MCF 10A (cell line): Measurements from ENCODE around the gene XPO5. TPM values are rescaled to one million over a fixed set of nuclear protein-coding genes. Genes with fewer than 3 reads are reported as not detected.

ENCODE experiments used
- BruUV-seq: library from RNA; stranded (reverse); fragments of 400-500 nt; replicated peaks from 2 replicates; lab custom pipeline; 2021; lab: Mats Ljungman, UMichigan
- CTCF ChIA-PET: fragments of 300-600 bp; sonication (Branson Sonifier 250); formaldehyde crosslinking; extraction: SDS; loops from one replicate; lab custom pipeline; 2021; ENCODE audit warnings: antibody characterized with exemption, inconsistent platforms; lab: Yijun Ruan, JAX
- POLR2A ChIA-PET: fragments of 300-600, 350-650 bp; sonication (Branson Sonifier 250); formaldehyde crosslinking; extraction: SDS; loops from one replicate; lab custom pipeline; 2020; ENCODE audit warnings: antibody characterized with exemption, inconsistent platforms; lab: Yijun Ruan, JAX
- DNase-seq: peaks from one replicate; pipeline ENCODE4 v3.0.0-alpha.2; 2018; ENCODE audit not compliant: unreplicated experiment
- H3K27ac Mint-ChIP-seq: one replicate; pipeline ENCODE4 v1.8.0; 2022; ENCODE audit warnings: mild to moderate bottlenecking, low read depth, mixed read lengths; ENCODE audit not compliant: unreplicated experiment
- H3K27me3 Mint-ChIP-seq: one replicate; pipeline ENCODE4 v1.8.0; 2022; ENCODE audit warnings: mixed read lengths; ENCODE audit not compliant: insufficient read depth, unreplicated experiment
- H3K36me3 Mint-ChIP-seq: one replicate; pipeline ENCODE4 v1.8.0; 2022; ENCODE audit warnings: mild to moderate bottlenecking, moderate library complexity, mixed read lengths; ENCODE audit not compliant: insufficient read depth, unreplicated experiment
- H3K4me1 Mint-ChIP-seq: one replicate; pipeline ENCODE4 v1.8.0; 2022; ENCODE audit warnings: mixed read lengths; ENCODE audit not compliant: insufficient read depth, unreplicated experiment
- H3K4me3 Mint-ChIP-seq: one replicate; pipeline ENCODE4 v1.8.0; 2022; ENCODE audit warnings: mild to moderate bottlenecking, moderate library complexity, mixed read lengths; ENCODE audit not compliant: unreplicated experiment
- H3K9me3 Mint-ChIP-seq: one replicate; pipeline ENCODE4 v1.8.0; 2022; ENCODE audit warnings: mixed read lengths; ENCODE audit not compliant: unreplicated experiment
- CTCF ChIP-seq: fragments of 200-600 bp; IDR thresholded peaks from one replicate; pipeline ENCODE4 v1.8.0; 2022; ENCODE audit warnings: antibody characterized with exemption, mild to moderate bottlenecking; ENCODE audit not compliant: unreplicated experiment
- intact Hi-C: fragments of 100-400 bp; cut with micrococcal nuclease; formaldehyde crosslinking; loops from 2 replicates; pipeline ENCODE4 v1.14.1; 2022
- total RNA-seq: library from RNA; stranded (reverse); gene quantifications from 2 replicates; pipeline ENCODE4 v1.2.3, GENCODE V29; 2022

Gene XPO5
- total RNA-seq, 1 experiment from 2014 or later: 98.6 TPM

- BruUV-seq: no TSS peak
- H3K4me1 Mint-ChIP-seq: peaks cover 5% of the 10 kb centered on the region
- H3K4me3 Mint-ChIP-seq: no peak overlapping the region
- no peaks in the 10 kb centered on the region for H3K9me3 Mint-ChIP-seq
- H3K27ac Mint-ChIP-seq: no peak overlapping the region
- no peaks in the 10 kb centered on the region for H3K36me3 Mint-ChIP-seq
- H3K27me3 Mint-ChIP-seq: no peaks in the 10 kb centered on the region
- no peak for DNase-seq
- CTCF ChIA-PET: no interaction called here
- intact Hi-C loops: no loop called here
- POLR2A ChIA-PET: interaction anchor here (0.7 to 1.6 kb wide), 2 partner anchors 12 to 94 kb away, joined by 3 read pairs; partner anchors contain the start of genes ABCC10 and LRRC73
- no peak for TF ChIP-seq CTCF
Observed at GRCh38 chr6:43521836-43522235, 54.0 kb downstream of the XPO5 start.

GRCh38 chr6:43520097-43520496, 55.7 kb downstream of the XPO5 start:
- intact Hi-C loops: no loop called here
- no peak for TF ChIP-seq CTCF
- Mint-ChIP-seq H3K36me3 (peaks cover under 1% of the 10 kb centered on the region), H3K4me3 (no peak overlapping the region), H3K27ac (no peak overlapping the region), H3K27me3 (no peaks in the 10 kb centered on the region), H3K9me3 (no peaks in the 10 kb centered on the region), H3K4me1 (peaks cover 16% of the 10 kb centered on the region)
- no peak for DNase-seq
- POLR2A ChIA-PET: interaction anchor here (1.4 kb wide), 1 partner anchor 10 kb away, joined by 4 read pairs; the partner anchor contains the start of gene LRRC73
- CTCF ChIA-PET: interaction anchor here (0.9 kb wide), 1 partner anchor 16 kb away, joined by 4 read pairs; no protein-coding TSS in a partner anchor
- BruUV-seq: TSS peak; percentile 0

- intact Hi-C loops: loop anchor here (5.0 kb wide), 1 partner anchor 345 kb away; the partner anchor contains the start of gene SRF
- Mint-ChIP-seq H3K4me3 (no peak overlapping the region), H3K4me1 (peaks cover 13% of the 10 kb centered on the region), H3K9me3 (no peaks in the 10 kb centered on the region), H3K36me3 (peaks cover 20% of the 10 kb centered on the region), H3K27ac (no peak overlapping the region), H3K27me3 (no peaks in the 10 kb centered on the region)
- ChIA-PET CTCF (interaction anchor here (0.7 to 2.5 kb wide), 5 partner anchors 11 to 588 kb away, joined by 4 to 8 read pairs (median 4); partner anchors contain the start of gene CNPY3), POLR2A (interaction anchor here (0.7 to 3.8 kb wide), 26 partner anchors 8 to 772 kb away, joined by 3 to 27 read pairs (median 6); partner anchors contain the start of genes ABCC10, DLK2, DNPH1 and GTPBP2)
- TF ChIP-seq CTCF: no peak
- peak; percentile 24 for DNase-seq
- no TSS peak for BruUV-seq
Observed at GRCh38 chr6:43517505-43518357, 58.1 kb downstream of the XPO5 start.
